ENCODE measurements around the gene ARMC10. TPM values are rescaled to one million over a fixed set of nuclear protein-coding genes. Genes with fewer than 3 reads are reported as not detected.
"Not testable (repeated sequence)": the region's sequence is repeated elsewhere in the genome, so short reads cannot be mapped to it uniquely, and the experiment has no call there.

The ARMC10 gene
- total RNA-seq, 4 donors from 2014 or later: 21.0 to 42.5 (median 36.6) TPM

GRCh38 chr7:103037476-103037822 lies 37.5 kb upstream of the ARMC10 start:
- Histone ChIP-seq H3K4me3 (no peak overlapping the region), H3K36me3 (no peaks in the 10 kb centered on the region), H3K9me3 (no peaks in the 10 kb centered on the region), H3K4me1 (no peaks in the 10 kb centered on the region), H3K27ac (no peak overlapping the region), H3K27me3 (no peaks in the 10 kb centered on the region)
- intact Hi-C loops (cut with DNase I): no loop called here
- 83 to 100% methylated on average over 1 of the region's 1 CpG for WGBS, 2 donors
- TF ChIP-seq CTCF (IDR thresholded peaks at IDR 0.05): no peak
- TF ChIP-seq POLR2A (IDR thresholded peaks at IDR 0.05): no peak
- DNase-seq: no peak

- H3K4me1 ChIP-seq; H3K4me3 ChIP-seq; H3K9me3 ChIP-seq; DNase-seq; intact Hi-C loops (cut with DNase I); H3K36me3 ChIP-seq; H3K27me3 ChIP-seq; H3K27ac ChIP-seq: not testable (repeated sequence)
- 83 to 88% methylated on average over 4 to 12 of the region's 20 CpGs for WGBS, 2 donors
Observed at GRCh38 chr7:103037823-103038739, 36.9 kb upstream of the ARMC10 start.

- DNase-seq; H3K4me3 ChIP-seq; H3K36me3 ChIP-seq; H3K9me3 ChIP-seq; H3K4me1 ChIP-seq; H3K27ac ChIP-seq; intact Hi-C loops (cut with DNase I); H3K27me3 ChIP-seq: not testable (repeated sequence)
- WGBS, 2 donors: 63 to 80% methylated on average over 1 of the region's 1 CpG
Observed at GRCh38 chr7:103041815-103042214, 33.1 kb upstream of the ARMC10 start.

- Histone ChIP-seq H3K4me1 (no peaks in the 10 kb centered on the region), H3K4me3 (no peak overlapping the region), H3K27me3 (no peaks in the 10 kb centered on the region), H3K9me3 (peaks cover 0 to under 1% (median 0%) of the 10 kb centered on the region in 3 donors), H3K36me3 (no peaks in the 10 kb centered on the region), H3K27ac (no peak overlapping the region)
- TF ChIP-seq CTCF (IDR thresholded peaks at IDR 0.05) (no peak), POLR2A (IDR thresholded peaks at IDR 0.05) (no peak)
- WGBS, 2 donors: 75 to 76% methylated on average over 2 of the region's 2 CpGs
- intact Hi-C loops (cut with DNase I): no loop called here
- DNase-seq: no peak
Observed at GRCh38 chr7:103048833-103049232, 26.1 kb upstream of the ARMC10 start.

- Histone ChIP-seq H3K36me3 (no peaks in the 10 kb centered on the region), H3K9me3 (no peaks in the 10 kb centered on the region), H3K27me3 (no peaks in the 10 kb centered on the region), H3K4me1 (no peaks in the 10 kb centered on the region), H3K4me3 (no peak overlapping the region), H3K27ac (no peak overlapping the region)
- intact Hi-C loops (cut with DNase I): no loop called here
- TF ChIP-seq CTCF (IDR thresholded peaks at IDR 0.05) (no peak), POLR2A (IDR thresholded peaks at IDR 0.05) (no peak)
- 94 to 95% methylated on average over 6 of the region's 6 CpGs for WGBS, 2 donors
- DNase-seq: no peak
Observed at GRCh38 chr7:103051519-103051918, 23.4 kb upstream of the ARMC10 start.

- H3K36me3 ChIP-seq; H3K27me3 ChIP-seq; H3K4me3 ChIP-seq; H3K9me3 ChIP-seq; H3K4me1 ChIP-seq; H3K27ac ChIP-seq; intact Hi-C loops (cut with DNase I); DNase-seq: not testable (repeated sequence)
- 74 to 87% methylated on average over 1 of the region's 1 CpG for WGBS, 2 donors
Observed at GRCh38 chr7:103056006-103056405, 18.9 kb upstream of the ARMC10 start.

GRCh38 chr7:103058122-103058521 lies 16.8 kb upstream of the ARMC10 start:
- no peak for DNase-seq
- Histone ChIP-seq H3K9me3 (no peaks in the 10 kb centered on the region), H3K4me3 (no peak overlapping the region), H3K36me3 (no peaks in the 10 kb centered on the region), H3K27me3 (no peaks in the 10 kb centered on the region), H3K27ac (no peak overlapping the region), H3K4me1 (no peaks in the 10 kb centered on the region)
- intact Hi-C loops (cut with DNase I): no loop called here
- TF ChIP-seq CTCF (IDR thresholded peaks at IDR 0.05) (no peak), POLR2A (IDR thresholded peaks at IDR 0.05) (no peak)
